Stimulated activated CD4-positive, alpha-beta T cell treated with anti-CD3 and anti-CD28 coated beads, Interleukin-1b, Interleukin-23, amount 100 ng/mL, for 4 hours (primary cell): ENCODE data around the gene GTPBP6.

Experiments used
- DNase-seq, 2 donors: peaks; one replicate each; pipeline ENCODE4 v3.0.0-alpha.2; 2020; ENCODE audit warnings: low read depth in 2 of 2

Gene GTPBP6, protein sequence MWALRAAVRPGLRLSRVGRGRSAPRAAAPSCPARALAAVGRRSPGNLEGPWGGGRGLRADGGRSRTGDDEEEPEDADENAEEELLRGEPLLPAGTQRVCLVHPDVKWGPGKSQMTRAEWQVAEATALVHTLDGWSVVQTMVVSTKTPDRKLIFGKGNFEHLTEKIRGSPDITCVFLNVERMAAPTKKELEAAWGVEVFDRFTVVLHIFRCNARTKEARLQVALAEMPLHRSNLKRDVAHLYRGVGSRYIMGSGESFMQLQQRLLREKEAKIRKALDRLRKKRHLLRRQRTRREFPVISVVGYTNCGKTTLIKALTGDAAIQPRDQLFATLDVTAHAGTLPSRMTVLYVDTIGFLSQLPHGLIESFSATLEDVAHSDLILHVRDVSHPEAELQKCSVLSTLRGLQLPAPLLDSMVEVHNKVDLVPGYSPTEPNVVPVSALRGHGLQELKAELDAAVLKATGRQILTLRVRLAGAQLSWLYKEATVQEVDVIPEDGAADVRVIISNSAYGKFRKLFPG

GRCh38 chrX:318739-319578 lies at the start of gene GTPBP6:
GTPBP6 (minus strand) TSS chrX:318796; CDS start chrX:318787, 9 bp downstream.
- DNase-seq = peak; percentile 93 to 96

GRCh38 chrX:367866-368265 lies 49.3 kb upstream of the GTPBP6 start:
- DNase-seq = no peak

DNA sequence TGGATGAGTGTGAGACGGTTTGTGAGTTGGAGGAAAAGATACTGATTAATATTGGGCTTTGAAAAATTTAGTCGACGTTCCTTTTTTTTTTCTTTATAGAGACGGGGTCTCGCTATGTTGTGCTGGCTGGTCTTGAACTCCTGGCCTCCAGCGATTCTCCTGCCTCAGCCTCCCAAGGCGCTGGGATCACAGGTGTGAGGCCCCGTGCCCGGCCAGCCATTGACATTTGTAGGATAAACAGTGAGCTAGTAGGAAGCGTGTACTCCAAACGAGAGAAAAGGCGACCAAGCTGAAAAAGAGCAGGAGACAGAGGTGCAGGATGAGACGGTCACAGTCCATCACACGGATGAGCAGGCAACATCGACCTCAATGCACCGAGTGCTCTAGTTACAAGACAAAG lies 48.8 kb upstream of the GTPBP6 start:
- no peak for DNase-seq

GRCh38 chrX:363621-364375 lies 45.2 kb upstream of the GTPBP6 start:
- DNase-seq = no peak

DNA sequence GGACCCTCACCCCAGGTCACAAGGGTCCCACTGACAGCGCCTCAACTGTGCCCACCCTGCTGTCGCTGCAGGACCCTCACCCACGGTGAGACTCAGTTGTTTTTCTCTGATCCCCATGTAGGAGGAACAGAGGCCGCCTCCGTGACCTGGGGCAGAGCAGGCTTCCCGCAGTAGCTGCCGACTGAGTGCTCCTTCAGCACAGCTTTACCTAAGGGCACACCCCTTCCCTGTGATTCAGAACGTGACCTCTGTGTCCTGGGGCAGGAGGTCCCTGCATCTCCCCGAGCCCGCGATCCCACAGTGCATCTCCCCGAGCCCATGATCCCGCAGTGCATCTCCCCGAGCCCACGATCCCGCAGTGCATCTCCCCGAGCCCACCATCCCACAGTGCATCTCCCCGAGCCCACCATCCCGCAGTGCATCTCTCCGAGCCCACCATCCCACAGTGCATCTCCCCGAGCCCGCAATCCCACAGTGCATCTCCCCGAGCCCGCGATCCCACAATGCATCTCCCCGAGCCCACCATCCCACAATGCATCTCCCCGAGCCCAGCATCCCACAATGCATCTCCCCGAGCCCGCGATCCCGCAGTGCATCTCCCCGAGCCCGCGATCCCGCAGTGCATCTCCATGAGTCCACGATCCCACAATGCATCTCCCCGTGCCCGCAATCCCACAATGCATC lies 44.5 kb upstream of the GTPBP6 start:
- DNase-seq = no peak

GRCh38 chrX:362351-362750 lies 43.8 kb upstream of the GTPBP6 start:
- no peak for DNase-seq

GRCh38 chrX:361231-362145 lies 42.9 kb upstream of the GTPBP6 start:
- no peak for DNase-seq

DNA sequence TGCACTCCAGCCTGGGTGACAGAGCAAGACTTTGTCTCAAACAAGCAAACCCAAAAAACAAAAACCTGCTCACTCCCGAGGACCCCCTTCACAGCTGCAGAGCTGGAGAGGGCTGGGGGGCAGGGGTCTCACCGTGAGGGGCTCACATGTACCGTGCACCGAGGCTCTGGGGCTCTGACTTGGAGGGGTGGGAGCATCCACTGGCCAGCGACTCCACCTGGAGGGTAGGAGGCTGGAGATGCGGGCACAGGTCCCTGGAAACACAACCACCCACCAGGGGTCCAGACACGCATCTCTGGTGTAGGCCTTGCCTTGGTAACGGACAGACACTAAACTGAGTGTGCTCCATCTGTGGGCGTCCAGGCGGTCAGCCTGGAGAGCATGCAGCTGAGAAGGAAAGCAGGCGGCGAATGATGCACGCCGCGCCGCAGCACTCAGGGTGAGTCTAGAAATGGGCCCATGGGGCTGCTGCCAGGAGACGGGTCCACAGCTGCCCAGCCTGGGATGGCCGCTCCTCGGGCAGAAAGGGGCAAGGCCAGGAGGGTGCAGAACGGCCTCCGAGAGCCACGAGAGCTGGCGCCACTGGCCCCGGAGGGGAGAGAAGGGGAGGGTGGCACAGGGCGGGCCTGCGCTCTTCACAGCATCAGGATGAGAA lies 42.0 kb upstream of the GTPBP6 start:
- DNase-seq = no peak

DNA sequence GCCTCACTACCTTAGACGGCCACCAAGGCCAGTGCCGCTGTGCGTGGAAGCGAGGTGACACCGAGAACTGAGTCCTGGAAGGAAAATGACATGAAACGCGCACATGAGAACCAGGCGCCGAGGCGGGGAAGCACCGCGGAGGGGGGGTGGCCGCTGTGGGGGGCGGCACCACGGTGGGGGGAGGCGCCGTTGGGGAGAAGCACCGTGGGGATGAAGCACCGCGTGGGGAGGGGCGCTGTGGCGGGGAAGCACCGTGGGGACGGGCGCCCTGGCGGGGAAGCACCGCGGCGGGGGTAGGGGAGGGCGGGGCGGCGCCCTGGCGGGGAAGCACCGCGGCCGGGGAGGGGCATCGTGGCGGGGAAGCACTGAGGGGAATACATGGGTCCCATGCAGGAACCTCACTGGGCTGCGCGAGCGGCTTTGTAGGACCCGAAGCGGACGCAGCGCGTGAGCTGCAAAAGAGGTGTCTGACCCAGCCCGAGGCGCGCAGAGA lies 40.1 kb upstream of the GTPBP6 start:
- DNase-seq = no peak

DNA sequence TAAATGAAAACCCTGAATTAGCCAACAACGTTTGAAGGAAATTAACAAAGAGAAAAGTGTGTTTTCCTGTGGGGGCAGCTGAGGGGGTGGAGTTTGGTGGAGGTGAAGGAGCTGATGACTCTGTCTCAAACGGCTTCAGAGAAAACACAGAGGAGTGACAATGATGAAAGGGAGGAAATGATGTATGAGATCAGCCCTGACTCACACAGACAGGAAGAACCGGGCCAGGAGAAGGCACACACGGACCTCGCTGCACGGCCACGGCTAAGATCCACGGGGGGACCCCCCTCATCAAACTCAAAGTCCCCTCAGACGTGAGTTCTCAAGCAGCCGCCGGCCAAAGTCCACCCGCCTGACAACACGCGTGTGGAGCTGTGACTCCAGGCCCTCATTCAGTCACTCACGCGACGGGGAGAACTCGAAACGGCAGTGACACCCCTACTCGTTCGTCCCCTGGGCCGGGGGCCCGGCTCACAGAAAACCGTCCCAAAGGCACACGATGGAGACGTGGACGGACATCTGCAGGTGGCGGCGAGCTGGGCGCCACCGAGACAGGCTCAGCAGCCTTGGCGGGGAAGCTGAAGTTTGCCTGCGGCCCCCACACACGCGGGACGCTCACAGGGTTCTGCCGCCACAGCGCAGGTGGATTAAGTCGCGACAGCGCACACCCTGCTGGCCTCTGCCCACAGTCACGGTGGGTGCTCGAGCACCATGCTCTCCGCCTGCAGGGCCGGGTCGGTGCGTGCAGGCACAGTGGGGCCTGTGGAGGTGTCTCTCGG lies 39.3 kb upstream of the GTPBP6 start:
- peak; percentile 20 to 36 for DNase-seq

DNA sequence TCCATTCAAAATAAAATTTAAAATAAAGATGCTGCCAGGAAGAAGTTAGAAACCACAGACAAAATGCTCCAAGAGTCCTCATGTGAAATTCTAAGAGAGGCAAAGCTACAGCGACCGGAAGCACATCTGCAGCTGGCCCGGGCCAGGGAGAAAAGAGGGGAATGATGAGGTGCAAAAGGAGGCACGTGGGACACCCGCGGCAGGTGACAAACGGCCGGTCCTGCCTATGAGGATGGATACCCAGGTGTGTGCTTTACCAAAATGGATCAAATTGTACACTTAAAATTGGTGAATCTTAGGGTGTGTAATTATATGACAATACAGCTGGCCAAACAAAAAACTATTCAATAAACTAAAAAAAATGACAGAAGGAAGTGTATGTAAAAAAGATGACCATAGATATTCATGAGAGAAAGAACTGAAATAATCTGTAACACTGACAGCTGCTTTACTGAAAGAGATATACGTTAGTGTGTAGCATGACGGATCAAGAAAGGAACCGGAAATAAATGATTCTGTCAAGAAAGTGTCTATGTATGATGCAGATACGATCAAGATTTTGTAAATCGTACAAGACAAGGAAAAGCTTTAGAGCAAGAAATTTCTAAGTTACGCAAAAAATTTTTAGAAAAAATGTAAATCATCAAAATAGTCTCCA lies 38.6 kb upstream of the GTPBP6 start:
- no peak for DNase-seq

DNA sequence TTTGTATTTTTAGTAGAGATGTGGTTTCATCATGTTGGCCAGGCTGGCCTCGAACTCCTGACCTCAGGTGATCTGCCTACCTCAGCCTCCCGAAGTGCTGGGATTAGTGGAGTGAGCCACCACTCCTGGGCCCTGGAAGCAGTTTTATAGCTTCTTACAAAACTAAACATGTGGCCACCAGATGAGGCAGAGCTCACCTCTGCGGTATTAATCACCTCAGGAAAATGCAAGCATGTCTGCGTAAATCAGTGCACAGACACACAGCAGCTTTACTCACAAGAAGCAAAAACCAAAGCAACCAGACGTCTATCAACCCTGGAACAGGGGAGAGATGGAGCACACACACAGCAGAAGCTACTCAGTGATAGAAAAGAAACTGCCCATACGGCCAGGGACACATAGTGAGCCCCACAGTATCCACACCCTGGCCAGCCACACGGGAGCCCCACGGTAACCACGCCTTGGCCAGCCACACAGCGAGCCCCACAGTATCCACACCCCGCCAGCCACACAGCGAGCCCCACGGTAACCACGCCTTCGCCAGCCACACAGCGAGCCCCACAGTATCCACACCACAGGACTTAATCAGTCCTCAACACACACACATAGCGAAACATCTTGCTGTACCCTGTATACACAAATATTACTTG lies 37.9 kb upstream of the GTPBP6 start:
- DNase-seq = no peak

DNA sequence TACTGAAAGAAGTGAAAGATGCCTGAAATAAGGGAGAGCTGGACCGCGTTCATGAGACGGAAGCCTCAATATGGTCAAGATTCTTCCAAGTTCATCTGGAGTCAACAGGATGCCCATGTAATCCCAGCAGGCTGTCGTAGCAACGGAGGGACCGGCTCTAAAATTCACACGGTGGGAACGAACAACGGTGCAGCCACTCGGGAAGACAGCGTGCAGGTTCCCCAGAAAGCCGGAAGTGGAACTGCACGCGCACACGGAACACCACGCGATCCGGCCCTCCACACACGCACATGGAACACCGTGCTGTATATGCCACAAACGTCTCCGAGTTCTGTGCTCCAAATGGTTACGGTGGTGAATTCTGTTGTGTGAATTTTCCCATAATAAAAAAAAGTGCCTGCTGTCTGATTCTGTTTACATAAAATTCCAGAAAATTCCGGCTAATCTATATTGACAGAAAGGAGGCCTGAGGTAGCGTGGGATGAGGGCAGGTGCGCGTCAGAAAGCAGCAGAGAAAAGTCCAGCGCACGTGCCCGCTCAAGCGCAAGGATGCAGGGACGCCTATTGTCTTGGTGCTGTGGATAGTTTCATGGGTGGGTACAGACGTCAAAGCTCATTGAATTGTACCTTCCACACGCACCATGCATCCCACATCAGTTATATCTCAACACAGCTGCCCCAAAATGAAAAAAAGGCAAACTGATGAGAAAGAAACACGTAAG lies 36.9 kb upstream of the GTPBP6 start:
- DNase-seq = no peak

- DNase-seq = no peak
Measured at GRCh38 chrX:353566-354535, 35.3 kb upstream of the GTPBP6 start.

- no peak for DNase-seq
Measured at GRCh38 chrX:352582-353314, 34.2 kb upstream of the GTPBP6 start.
